Thoracic aorta (tissue), 2 donors: ENCODE data around the gene CYP51A1. TPM values are rescaled to one million over a fixed set of nuclear protein-coding genes. Genes with fewer than 3 reads are reported as not detected.
"Not testable (repeated sequence)": the region's sequence is repeated elsewhere in the genome, so short reads cannot be mapped to it uniquely, and the experiment has no call there.

ENCODE experiments used
- ATAC-seq: fragments of 150-250 bp; one replicate; pipeline ENCODE4 v1.8.0; 2017; ENCODE audit warnings: low read depth; ENCODE audit not compliant: insufficient number of reproducible peaks, low FRiP score
- DNase-seq: peaks from one replicate; pipeline ENCODE4 v3.0.0-alpha.2; 2020; ENCODE audit warnings: low spot score
- H3K27ac ChIP-seq, 2 donors: fragments of 200-600 bp; sonication (generic); 1 replicate in 1 of 2; 2 replicates in 1 of 2; pipeline ENCODE4 v1.5.1; 2016; ENCODE audit warnings: mild to moderate bottlenecking in 2 of 2, moderate library complexity in 2 of 2
- H3K27me3 ChIP-seq: fragments of 200-600 bp; sonication (generic); replicated peaks from 2 replicates; pipeline ENCODE4 v1.6.0; 2016; ENCODE audit warnings: mild to moderate bottlenecking; ENCODE audit not compliant: insufficient read depth
- H3K36me3 ChIP-seq: fragments of 200-600 bp; sonication (generic); one replicate; pipeline ENCODE4 v1.5.1; 2016
- H3K4me1 ChIP-seq, 2 donors: fragments of 200-600 bp; sonication (generic); 1 replicate in 1 of 2; 2 replicates in 1 of 2; pipeline versions ENCODE4 v1.5.1 to v1.6.0; 2016; ENCODE audit warnings: low read depth in 2 of 2, mild to moderate bottlenecking in 1 of 2; ENCODE audit not compliant: control insufficient read depth in 1 of 2
- H3K4me3 ChIP-seq: fragments of 200-600 bp; sonication (generic); 2 replicates; pipeline ENCODE4 v1.5.1; 2016; ENCODE audit warnings: mild to moderate bottlenecking
- H3K9me3 ChIP-seq: fragments of 200-600 bp; sonication (generic); 2 replicates; pipeline ENCODE4 v1.5.1; 2016
- total RNA-seq, 2 donors: library from RNA; depleted of rRNA; stranded (reverse); fragments of >200 nt; gene quantifications; one replicate each; pipeline versions ENCODE4 v1.1.0 to v1.2.3, GENCODE V29; 2016
- TF ChIP-seq, protein P1 (sequence below): fragments of 200-600 bp; sonication (generic); IDR thresholded peaks from one replicate; pipeline ENCODE4 v1.5.1; 2019; ENCODE audit warnings: antibody characterized with exemption

The CYP51A1 gene
- total RNA-seq, 2 donors from 2014 or later: 22.6 to 30.7 TPM

DNA sequence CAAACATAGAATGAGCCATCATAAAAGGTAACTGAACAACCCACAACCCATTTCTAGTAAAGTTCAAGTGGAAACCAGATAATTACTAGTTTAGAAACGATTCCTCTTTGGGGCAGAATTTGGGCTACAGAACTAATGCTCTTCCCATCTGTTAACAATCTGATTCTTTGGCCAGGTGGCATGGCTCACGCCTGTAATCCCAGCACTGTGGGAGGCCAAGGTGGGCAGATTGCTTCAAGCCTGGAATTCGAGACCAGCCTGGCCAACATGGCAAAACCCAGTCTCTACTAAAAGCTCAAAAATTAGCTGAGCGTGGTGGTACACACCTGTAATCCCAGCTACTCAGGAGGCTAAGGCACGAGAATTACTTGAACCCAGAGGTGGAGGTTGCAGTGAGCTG, 18.5 kb downstream of the CYP51A1 start:
- peaks cover 19% of the 10 kb centered on the region for H3K36me3 ChIP-seq
- ATAC-seq: no peak
- H3K27me3 ChIP-seq: no peaks in the 10 kb centered on the region
- H3K9me3 ChIP-seq: no peaks in the 10 kb centered on the region
- no peak overlapping the region for H3K27ac ChIP-seq
- no peak overlapping the region for H3K4me3 ChIP-seq
- TF ChIP-seq, protein P1, sequence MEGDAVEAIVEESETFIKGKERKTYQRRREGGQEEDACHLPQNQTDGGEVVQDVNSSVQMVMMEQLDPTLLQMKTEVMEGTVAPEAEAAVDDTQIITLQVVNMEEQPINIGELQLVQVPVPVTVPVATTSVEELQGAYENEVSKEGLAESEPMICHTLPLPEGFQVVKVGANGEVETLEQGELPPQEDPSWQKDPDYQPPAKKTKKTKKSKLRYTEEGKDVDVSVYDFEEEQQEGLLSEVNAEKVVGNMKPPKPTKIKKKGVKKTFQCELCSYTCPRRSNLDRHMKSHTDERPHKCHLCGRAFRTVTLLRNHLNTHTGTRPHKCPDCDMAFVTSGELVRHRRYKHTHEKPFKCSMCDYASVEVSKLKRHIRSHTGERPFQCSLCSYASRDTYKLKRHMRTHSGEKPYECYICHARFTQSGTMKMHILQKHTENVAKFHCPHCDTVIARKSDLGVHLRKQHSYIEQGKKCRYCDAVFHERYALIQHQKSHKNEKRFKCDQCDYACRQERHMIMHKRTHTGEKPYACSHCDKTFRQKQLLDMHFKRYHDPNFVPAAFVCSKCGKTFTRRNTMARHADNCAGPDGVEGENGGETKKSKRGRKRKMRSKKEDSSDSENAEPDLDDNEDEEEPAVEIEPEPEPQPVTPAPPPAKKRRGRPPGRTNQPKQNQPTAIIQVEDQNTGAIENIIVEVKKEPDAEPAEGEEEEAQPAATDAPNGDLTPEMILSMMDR: no peak
- DNase-seq: no peak
- no peaks in the 10 kb centered on the region for H3K4me1 ChIP-seq

DNA sequence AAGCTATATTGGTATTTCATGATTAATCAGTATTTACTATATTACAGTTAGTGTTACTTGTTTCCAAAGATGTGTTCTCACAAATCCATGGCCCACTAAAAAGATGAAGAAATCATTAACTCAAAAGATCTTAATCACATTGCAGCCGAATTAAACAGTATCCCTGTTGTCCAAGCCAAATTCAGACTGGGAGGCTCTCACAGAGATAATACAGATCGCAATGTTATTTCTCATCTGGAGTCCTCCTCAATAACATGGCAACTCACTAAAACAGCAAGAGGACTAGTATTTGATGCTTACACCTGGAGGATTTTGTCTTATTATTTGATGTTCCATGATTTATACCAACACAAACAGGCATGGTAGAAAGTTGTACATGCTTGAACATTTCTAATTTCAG, 23.4 kb downstream of the CYP51A1 start:
- DNase-seq (no peak), ATAC-seq (no peak)
- H3K4me1 ChIP-seq: no peaks in the 10 kb centered on the region
- H3K27ac ChIP-seq: no peak overlapping the region
- H3K9me3 ChIP-seq: no peaks in the 10 kb centered on the region
- no peak overlapping the region for H3K4me3 ChIP-seq
- TF ChIP-seq, protein P1: no peak
- peaks cover 17% of the 10 kb centered on the region for H3K36me3 ChIP-seq
- H3K27me3 ChIP-seq: no peaks in the 10 kb centered on the region

DNA sequence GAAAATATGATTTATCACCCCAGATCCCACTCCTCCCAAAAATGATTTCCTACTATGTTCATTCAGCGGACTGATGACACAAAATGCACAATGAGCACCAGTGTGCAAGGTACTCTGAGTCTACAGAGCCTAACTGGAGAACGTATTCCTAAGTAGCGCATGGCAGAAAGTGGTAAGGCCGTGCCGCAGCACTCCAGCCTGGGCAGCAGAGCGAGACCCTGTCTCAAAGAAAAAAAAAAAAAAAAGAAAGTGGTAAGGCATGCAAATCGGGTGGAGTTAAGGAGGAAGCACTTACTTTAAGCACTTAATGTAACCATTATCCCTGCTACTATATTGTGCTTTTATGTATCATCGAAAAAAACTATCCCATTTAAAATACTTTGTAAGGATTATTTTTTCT, 25.5 kb downstream of the CYP51A1 start:
- peaks cover 26% of the 10 kb centered on the region for H3K36me3 ChIP-seq
- TF ChIP-seq, protein P1: no peak

DNA sequence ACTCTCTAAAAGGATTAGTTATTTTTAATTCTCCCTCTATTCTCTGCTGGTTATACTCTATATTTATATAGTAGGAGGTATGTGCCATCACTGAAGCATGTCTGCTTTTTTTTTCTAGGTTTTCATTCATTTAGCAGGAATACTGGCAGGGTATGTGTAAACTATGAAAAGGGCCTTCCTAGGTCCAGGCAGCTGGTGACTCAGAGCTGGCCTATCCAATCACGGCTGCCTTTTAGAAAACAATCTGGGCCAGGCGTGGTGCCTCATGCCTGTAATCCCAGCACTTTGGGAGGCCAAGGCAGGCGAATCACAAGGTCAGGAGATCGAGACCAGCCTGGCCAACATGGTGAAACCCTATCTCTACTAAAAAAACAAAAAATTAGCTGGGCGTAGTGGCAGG, 31.4 kb downstream of the CYP51A1 start:
- H3K9me3 ChIP-seq, DNase-seq, H3K4me3 ChIP-seq, ATAC-seq, H3K27me3 ChIP-seq, H3K4me1 ChIP-seq, H3K27ac ChIP-seq: not testable (repeated sequence)
- H3K36me3 ChIP-seq: peaks cover 45% of the 10 kb centered on the region

More for the DNA sequence above, 25.5 kb downstream of the CYP51A1 start:
- no peak for DNase-seq
- Histone ChIP-seq H3K4me1 (no peaks in the 10 kb centered on the region), H3K27ac (no peak overlapping the region), H3K27me3 (no peaks in the 10 kb centered on the region), H3K4me3 (no peak overlapping the region), H3K9me3 (no peaks in the 10 kb centered on the region)
- no peak for ATAC-seq

DNA sequence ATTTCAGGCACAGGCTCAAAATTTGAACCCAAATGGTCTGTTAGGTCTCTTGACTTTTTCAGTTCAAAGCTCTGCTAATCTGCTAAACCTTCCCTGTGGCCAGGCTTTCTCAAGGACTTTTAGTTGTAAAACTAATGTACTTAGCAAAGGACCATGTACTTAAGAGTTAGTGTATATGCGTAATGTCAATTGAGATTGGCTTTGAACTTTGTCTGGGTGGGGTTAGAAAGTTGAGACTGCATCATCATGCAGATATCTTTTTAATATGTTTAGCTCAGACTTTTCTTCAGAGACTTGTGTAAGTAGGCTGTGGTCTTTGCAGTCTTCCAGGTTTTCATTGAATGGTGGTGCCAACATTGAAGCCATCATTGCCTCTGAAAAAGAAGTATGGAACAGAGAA, 33.7 kb downstream of the CYP51A1 start:
- peaks cover 52% of the 10 kb centered on the region for H3K36me3 ChIP-seq

DNA sequence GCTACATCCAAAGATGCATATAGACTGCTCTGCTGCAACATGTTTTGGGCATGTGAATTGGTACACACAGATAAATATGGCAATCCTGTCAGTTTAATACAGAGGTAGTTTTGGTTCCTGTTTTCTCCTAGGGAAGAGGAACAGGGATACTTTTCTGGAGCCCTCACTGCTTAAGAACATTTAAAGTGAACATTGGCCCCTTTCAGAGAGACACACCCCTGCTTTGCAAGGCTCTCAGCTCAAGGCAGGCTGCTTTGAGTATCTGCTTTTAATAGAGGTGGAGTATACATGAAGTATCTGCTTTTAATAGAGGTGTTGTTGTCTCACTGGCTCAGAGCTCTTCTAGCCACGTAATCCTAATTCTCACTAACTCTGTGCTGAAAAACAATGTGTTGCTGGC, 38.9 kb downstream of the CYP51A1 start:
- Histone ChIP-seq H3K36me3 (peaks cover 45% of the 10 kb centered on the region), H3K27ac (no peak overlapping the region), H3K9me3 (no peaks in the 10 kb centered on the region), H3K4me3 (no peak overlapping the region), H3K27me3 (no peaks in the 10 kb centered on the region), H3K4me1 (no peaks in the 10 kb centered on the region)
- ATAC-seq: no peak
- TF ChIP-seq, protein P1: no peak
- DNase-seq: no peak

More for the DNA sequence above, 33.7 kb downstream of the CYP51A1 start:
- H3K9me3 ChIP-seq: no peaks in the 10 kb centered on the region
- H3K4me1 ChIP-seq: no peaks in the 10 kb centered on the region
- H3K27me3 ChIP-seq: no peaks in the 10 kb centered on the region
- no peak for DNase-seq
- ATAC-seq: no peak
- TF ChIP-seq, protein P1: no peak
- H3K4me3 ChIP-seq: no peak overlapping the region
- no peak overlapping the region for H3K27ac ChIP-seq
